HepG2 (cell line): ENCODE data around the gene SERPINE2. TPM values are rescaled to one million over a fixed set of nuclear protein-coding genes. Genes with fewer than 3 reads are reported as not detected.

Experiments
- ATM ChIP-seq: fragments of 450-650 bp; IDR thresholded peaks from 2 replicates; pipeline ENCODE4 v1.7.1; 2017; ENCODE audit warnings: mild to moderate bottlenecking, borderline replicate concordance
- CBX1 ChIP-seq: IDR thresholded peaks from one replicate; pipeline ENCODE4 v1.6.1; 2016; ENCODE audit warnings: antibody characterized with exemption, low read depth
- CENPT ChIP-seq: sonication (generic); formaldehyde crosslinking; IDR thresholded peaks from 2 replicates; pipeline ENCODE4 v1.8.0; 2022; ENCODE audit warnings: low read depth, mild to moderate bottlenecking, moderate library complexity, missing genetic modification reagents
- DR1 ChIP-seq: sonication (generic); formaldehyde crosslinking; IDR thresholded peaks from 2 replicates; pipeline ENCODE4 v1.8.0; 2021; ENCODE audit warnings: mild to moderate bottlenecking, missing genetic modification reagents, inconsistent platforms
- FOXK2 ChIP-seq: fragments of 450-650 bp; IDR thresholded peaks from 2 replicates; pipeline ENCODE4 v1.6.1; 2016
- KDM4B ChIP-seq: sonication (generic); formaldehyde crosslinking; IDR thresholded peaks from 2 replicates; pipeline ENCODE4 v1.4.0; 2020; ENCODE audit warnings: missing genetic modification reagents
- LCORL ChIP-seq, 2 experiments: fragments of 450-650 bp in 1 of 2; sonication (generic) in 1 of 2; formaldehyde crosslinking in 1 of 2; IDR thresholded peaks; 2 replicates each; pipeline versions ENCODE4 v1.5.0 to v1.6.1; 2017 to 2020; ENCODE audit warnings: antibody characterized with exemption in 1 of 2, missing genetic modification reagents in 1 of 2
- MEF2D ChIP-seq: sonication (generic); formaldehyde crosslinking; IDR thresholded peaks from 2 replicates; pipeline ENCODE4 v1.5.1; 2020; ENCODE audit warnings: mild to moderate bottlenecking, missing genetic modification reagents
- SNAI1 ChIP-seq: sonication (generic); formaldehyde crosslinking; IDR thresholded peaks from 2 replicates; pipeline ENCODE4 v1.5.0; 2020; ENCODE audit warnings: mild to moderate bottlenecking, missing genetic modification reagents, borderline replicate concordance
- SP4 ChIP-seq: sonication (generic); formaldehyde crosslinking; IDR thresholded peaks from 2 replicates; pipeline ENCODE4 v1.8.1; 2023; ENCODE audit warnings: mild to moderate bottlenecking, missing genetic modification reagents
- ZFYVE20 ChIP-seq: sonication (generic); formaldehyde crosslinking; IDR thresholded peaks from 2 replicates; pipeline ENCODE4 v1.8.0; 2023; ENCODE audit warnings: low read depth, mild to moderate bottlenecking, moderate library complexity, missing genetic modification reagents, borderline replicate concordance
- ZHX1 ChIP-seq: sonication (generic); formaldehyde crosslinking; IDR thresholded peaks from 2 replicates; pipeline ENCODE4 v1.8.1; 2022; ENCODE audit warnings: low read depth, mild to moderate bottlenecking, missing genetic modification reagents
- ZNF136 ChIP-seq: sonication (generic); formaldehyde crosslinking; IDR thresholded peaks from 2 replicates; pipeline ENCODE4 v1.8.1; 2022; ENCODE audit warnings: low read depth, mild to moderate bottlenecking, moderate library complexity, missing genetic modification reagents
- ZNF589 ChIP-seq: sonication (generic); formaldehyde crosslinking; conservative IDR thresholded peaks from 2 replicates; pipeline ENCODE4 v1.8.0; 2022; ENCODE audit warnings: mild to moderate bottlenecking, moderate library complexity, missing genetic modification reagents
- ZNF784 ChIP-seq: sonication (generic); formaldehyde crosslinking; IDR thresholded peaks from 2 replicates; pipeline ENCODE4 v1.5.1; 2020; ENCODE audit warnings: missing genetic modification reagents, mild to moderate bottlenecking, borderline replicate concordance
- polyA plus RNA-seq, 8 experiments: library from polyadenylated mRNA; depleted of rRNA in 3 of 8; stranded (reverse) in 7 of 8; unstranded in 1 of 8; fragments of >200 nt; fragmentation: Illumina TruSeq in 4 of 8; extraction: Trizol in 4 of 8; gene quantifications; 2 replicates each; pipeline versions ENCODE4 v1.2.1 to v1.2.3, GENCODE V29; 2011 to 2016; ENCODE audit warnings: low read depth in 4 of 8, missing spikeins in 1 of 8, mixed read lengths in 1 of 8; ENCODE audit not compliant: insufficient read depth in 1 of 8
- total RNA-seq, 5 experiments: library from RNA; depleted of rRNA; stranded (reverse); fragments of >200 nt; fragmentation: Illumina TruSeq; extraction: Trizol; gene quantifications; 2 replicates each; pipeline ENCODE4 v1.2.3, GENCODE V29; 2016; ENCODE audit warnings: low read depth in 1 of 5
- TF ChIP-seq, protein P1 (sequence below): sonication (generic); formaldehyde crosslinking; conservative IDR thresholded peaks from 2 replicates; pipeline ENCODE4 v1.4.0; 2020; ENCODE audit warnings: missing genetic modification reagents
- TF ChIP-seq, protein P2 (sequence below): sonication (generic); formaldehyde crosslinking; IDR thresholded peaks from 2 replicates; pipeline ENCODE4 v1.4.0; 2020; ENCODE audit warnings: missing genetic modification reagents
- TF ChIP-seq, protein P3 (sequence below): sonication (generic); formaldehyde crosslinking; IDR thresholded peaks from 2 replicates; pipeline ENCODE4 v1.5.1; 2020; ENCODE audit warnings: missing genetic modification reagents, mild to moderate bottlenecking, borderline replicate concordance

SERPINE2 gene
- total and polyA plus RNA-seq, 2 of the 13 experiments (the other 11 are each of a cell fraction or from before 2014, with no cell fraction given) = 7.9 to 18.1 TPM

DNA sequence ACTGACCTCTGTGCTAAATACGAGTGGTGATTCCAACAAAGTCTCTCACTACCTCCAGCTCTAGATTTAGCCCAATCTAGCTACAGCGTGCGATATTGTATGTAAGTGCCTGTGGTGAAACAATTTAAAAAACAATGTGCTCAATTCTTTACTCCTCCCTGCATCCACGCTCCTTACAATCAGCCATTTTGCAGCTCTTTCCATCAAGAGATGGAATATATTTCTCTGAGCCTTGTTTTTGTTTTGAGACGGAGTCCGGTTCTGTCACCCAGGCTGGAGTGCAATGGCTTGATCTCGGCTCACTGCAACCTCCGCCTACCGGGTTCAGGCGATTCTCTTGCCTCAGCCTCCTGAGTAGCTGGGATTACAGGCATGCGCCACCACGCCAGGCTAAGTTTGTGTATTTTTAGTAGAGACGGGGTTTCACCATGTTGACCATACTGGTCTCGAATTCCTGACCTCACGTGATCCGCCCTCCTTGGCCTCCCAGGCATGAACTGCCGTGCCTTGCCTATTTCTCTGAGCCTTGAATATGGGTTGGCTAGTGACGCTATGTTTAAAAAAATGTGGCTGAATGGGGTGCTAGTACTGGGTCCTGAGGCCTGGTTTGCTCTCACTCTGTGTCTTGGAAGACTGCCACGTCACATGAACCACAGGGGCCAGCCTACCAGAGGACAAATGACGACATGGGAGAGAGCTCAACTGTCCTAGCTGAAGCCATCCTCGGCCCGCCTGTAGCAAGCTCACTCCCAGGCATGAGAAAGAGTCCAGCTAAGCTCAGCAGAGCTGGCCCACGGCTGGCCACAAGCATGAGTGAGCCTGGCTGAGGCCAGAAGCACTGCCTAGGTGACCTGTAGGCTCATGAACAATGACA is 108.7 kb downstream of the SERPINE2 start (continued):
- TF ChIP-seq ZHX1 = peak; percentile 97
- TF ChIP-seq CENPT (CRISPR knock-in tag) = 0 out of 2 replicates have a peak, but pooled peaks have one; percentile 27
- TF ChIP-seq LCORL (IDR thresholded peaks at IDR 0.05) = no peak
- peak; percentile 79 for TF ChIP-seq LCORL (CRISPR knock-in tag; IDR thresholded peaks at IDR 0.05)
- no peak for TF ChIP-seq ZNF589 (CRISPR knock-in tag)
- peak; percentile 61; the same call in 1 of the 2 replicates for TF ChIP-seq ZNF784
- TF ChIP-seq SP4 (CRISPR knock-in tag) = peak; percentile 81
- peak; percentile 86 for TF ChIP-seq FOXK2
- peak; percentile 80 for TF ChIP-seq DR1 (CRISPR knock-in tag)
- TF ChIP-seq, protein P1, sequence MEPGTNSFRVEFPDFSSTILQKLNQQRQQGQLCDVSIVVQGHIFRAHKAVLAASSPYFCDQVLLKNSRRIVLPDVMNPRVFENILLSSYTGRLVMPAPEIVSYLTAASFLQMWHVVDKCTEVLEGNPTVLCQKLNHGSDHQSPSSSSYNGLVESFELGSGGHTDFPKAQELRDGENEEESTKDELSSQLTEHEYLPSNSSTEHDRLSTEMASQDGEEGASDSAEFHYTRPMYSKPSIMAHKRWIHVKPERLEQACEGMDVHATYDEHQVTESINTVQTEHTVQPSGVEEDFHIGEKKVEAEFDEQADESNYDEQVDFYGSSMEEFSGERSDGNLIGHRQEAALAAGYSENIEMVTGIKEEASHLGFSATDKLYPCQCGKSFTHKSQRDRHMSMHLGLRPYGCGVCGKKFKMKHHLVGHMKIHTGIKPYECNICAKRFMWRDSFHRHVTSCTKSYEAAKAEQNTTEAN (CRISPR knock-in tag) = no peak; the same call in 1 of the 2 replicates
- peak; percentile 83; the same call in 1 of the 2 replicates for TF ChIP-seq ZNF136 (CRISPR knock-in tag)
- TF ChIP-seq, protein P2, sequence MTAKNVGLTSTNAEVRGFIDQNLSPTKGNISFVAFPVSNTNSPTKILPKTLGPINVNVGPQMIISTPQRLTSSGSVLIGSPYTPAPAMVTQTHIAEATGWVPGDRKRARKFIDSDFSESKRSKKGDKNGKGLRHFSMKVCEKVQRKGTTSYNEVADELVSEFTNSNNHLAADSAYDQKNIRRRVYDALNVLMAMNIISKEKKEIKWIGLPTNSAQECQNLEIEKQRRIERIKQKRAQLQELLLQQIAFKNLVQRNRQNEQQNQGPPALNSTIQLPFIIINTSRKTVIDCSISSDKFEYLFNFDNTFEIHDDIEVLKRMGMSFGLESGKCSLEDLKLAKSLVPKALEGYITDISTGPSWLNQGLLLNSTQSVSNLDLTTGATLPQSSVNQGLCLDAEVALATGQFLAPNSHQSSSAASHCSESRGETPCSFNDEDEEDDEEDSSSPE (CRISPR knock-in tag) = peak; percentile 49; the same call in 1 of the 2 replicates
- TF ChIP-seq, protein P3, sequence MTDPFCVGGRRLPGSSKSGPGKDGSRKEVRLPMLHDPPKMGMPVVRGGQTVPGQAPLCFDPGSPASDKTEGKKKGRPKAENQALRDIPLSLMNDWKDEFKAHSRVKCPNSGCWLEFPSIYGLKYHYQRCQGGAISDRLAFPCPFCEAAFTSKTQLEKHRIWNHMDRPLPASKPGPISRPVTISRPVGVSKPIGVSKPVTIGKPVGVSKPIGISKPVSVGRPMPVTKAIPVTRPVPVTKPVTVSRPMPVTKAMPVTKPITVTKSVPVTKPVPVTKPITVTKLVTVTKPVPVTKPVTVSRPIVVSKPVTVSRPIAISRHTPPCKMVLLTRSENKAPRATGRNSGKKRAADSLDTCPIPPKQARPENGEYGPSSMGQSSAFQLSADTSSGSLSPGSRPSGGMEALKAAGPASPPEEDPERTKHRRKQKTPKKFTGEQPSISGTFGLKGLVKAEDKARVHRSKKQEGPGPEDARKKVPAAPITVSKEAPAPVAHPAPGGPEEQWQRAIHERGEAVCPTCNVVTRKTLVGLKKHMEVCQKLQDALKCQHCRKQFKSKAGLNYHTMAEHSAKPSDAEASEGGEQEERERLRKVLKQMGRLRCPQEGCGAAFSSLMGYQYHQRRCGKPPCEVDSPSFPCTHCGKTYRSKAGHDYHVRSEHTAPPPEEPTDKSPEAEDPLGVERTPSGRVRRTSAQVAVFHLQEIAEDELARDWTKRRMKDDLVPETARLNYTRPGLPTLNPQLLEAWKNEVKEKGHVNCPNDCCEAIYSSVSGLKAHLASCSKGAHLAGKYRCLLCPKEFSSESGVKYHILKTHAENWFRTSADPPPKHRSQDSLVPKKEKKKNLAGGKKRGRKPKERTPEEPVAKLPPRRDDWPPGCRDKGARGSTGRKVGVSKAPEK (CRISPR knock-in tag) = peak; percentile 66
- TF ChIP-seq MEF2D (CRISPR knock-in tag) = peak; percentile 92
- TF ChIP-seq CBX1 = peak; percentile 48
- TF ChIP-seq ZFYVE20 = no peak
- no peak; the same call in 1 of the 2 replicates for TF ChIP-seq KDM4B (CRISPR knock-in tag)
- no peak for TF ChIP-seq ATM
- TF ChIP-seq SNAI1 (CRISPR knock-in tag) = 0 out of 2 replicates have a peak, but pooled peaks have one; percentile 47
